Activated T-helper 1 cell treated with anti-CD3 and anti-CD28 coated beads, Interleukin-2, amount 50 U/mL, for 16 hours (primary cell): ENCODE measurements around the gene PSMG4.

Source experiments
- DNase-seq, 2 donors: peaks; one replicate each; pipeline ENCODE4 v3.0.0-alpha.2; 2020; ENCODE audit warnings: low read depth in 1 of 2, low spot score in 1 of 2

PSMG4 gene

GRCh38 chr6:3305831-3306230 lies 47.1 kb downstream of the PSMG4 start:
- no peak for DNase-seq

- no peak for DNase-seq
These were observed 48.1 kb downstream of the PSMG4 start for GRCh38 chr6:3306848-3307247.

- no peak for DNase-seq
These were observed 48.7 kb downstream of the PSMG4 start for GRCh38 chr6:3307436-3307835.

GRCh38 chr6:3308106-3308505 lies 49.4 kb downstream of the PSMG4 start:
- DNase-seq = no peak

GRCh38 chr6:3309391-3310050 lies 50.8 kb downstream of the PSMG4 start:
- no peak for DNase-seq

- no peak for DNase-seq
These were observed 51.3 kb downstream of the PSMG4 start for GRCh38 chr6:3310051-3310448.

GRCh38 chr6:3310703-3311102 lies 52.0 kb downstream of the PSMG4 start:
- no peak for DNase-seq

- DNase-seq = no peak
These were observed 53.1 kb downstream of the PSMG4 start for GRCh38 chr6:3311826-3312225.

- DNase-seq = no peak
These were observed 54.0 kb downstream of the PSMG4 start for GRCh38 chr6:3312604-3313231.

GRCh38 chr6:3314176-3314575 lies 55.4 kb downstream of the PSMG4 start:
- DNase-seq = no peak

- DNase-seq = no peak
These were observed 56.1 kb downstream of the PSMG4 start for GRCh38 chr6:3314621-3315467.

GRCh38 chr6:3315841-3316240 lies 57.1 kb downstream of the PSMG4 start:
- no peak for DNase-seq

GRCh38 chr6:3316331-3316730 lies 57.6 kb downstream of the PSMG4 start:
- DNase-seq = no peak

- DNase-seq = no peak
These were observed 58.1 kb downstream of the PSMG4 start for GRCh38 chr6:3316818-3317217.
